RPMI7951 (cell line): Measurements from ENCODE around the gene DLX3. TPM values are rescaled to one million over a fixed set of nuclear protein-coding genes. Genes with fewer than 3 reads are reported as not detected.

Experiments
- DNase-seq: peaks from one replicate; pipeline ENCODE4 v3.0.0-alpha.2; 2012; ENCODE audit warnings: low read depth
- total RNA-seq: library from RNA; depleted of rRNA; stranded (reverse); fragments of >200 nt; shearing (Covaris generic); gene quantifications from 2 replicates; pipeline ENCODE4 v1.2.3, GENCODE V29; 2014

Gene DLX3
- total RNA-seq, 1 experiment from 2014 or later = not detected

DNA sequence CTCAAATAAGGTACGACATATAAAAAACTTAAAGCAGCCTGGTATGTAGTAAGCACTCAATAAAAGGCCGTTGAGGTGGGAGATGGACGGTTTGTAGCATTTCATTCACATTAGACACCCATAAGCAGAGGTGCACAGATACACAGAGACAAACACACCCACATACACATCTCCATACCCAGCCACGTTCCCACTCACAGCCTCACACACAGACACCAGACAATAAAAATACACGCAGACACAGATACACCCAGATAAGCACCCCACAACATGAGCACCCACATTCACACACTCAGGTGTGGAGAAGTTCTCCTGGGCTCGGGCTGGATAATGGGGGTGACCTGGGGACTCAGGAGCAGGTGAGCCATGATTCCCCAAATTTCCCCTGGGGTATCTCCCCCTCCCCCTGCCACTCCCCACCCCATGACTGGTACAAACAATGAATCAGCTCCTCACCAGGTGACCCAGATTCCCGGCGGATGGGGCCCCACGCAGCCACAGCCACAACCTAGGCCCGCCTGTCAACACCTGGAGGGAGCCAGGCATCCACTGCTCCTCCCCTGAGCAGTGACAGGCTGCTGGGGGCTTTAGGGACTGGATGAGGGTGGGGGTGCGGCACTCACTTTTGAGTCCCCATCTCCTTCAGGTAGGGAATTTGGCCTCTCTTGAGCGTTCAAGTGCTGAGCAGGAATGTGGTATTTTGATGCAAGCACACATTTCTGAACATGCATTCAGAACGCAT is 2.7 kb downstream of the DLX3 start:
- DNase-seq = no peak

- DNase-seq = no peak
These were observed 3.6 kb downstream of the DLX3 start for GRCh38 chr17:49991409-49991808.

- DNase-seq = no peak
These were observed 4.1 kb downstream of the DLX3 start for GRCh38 chr17:49990921-49991320.

DNA sequence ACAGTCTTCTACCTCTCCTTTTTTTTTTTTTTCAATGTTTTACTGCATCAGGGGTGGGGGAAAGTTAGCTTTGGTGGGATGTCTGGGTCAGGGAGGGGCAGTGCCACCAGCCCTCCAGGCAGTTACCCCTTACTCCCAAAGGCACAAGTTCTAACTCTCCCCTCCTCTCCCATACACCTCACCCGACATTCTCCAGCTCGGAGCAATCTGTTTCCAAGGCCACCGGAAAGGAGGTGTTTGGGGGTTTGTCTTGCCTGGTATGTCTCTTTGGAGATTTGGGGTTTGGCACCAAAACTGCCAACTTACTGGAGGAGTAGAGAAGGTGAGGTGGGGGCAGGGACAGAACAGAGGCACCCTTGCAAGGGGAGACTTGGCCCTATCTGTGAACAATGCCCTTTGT is 4.7 kb downstream of the DLX3 start:
- no peak for DNase-seq

DNA sequence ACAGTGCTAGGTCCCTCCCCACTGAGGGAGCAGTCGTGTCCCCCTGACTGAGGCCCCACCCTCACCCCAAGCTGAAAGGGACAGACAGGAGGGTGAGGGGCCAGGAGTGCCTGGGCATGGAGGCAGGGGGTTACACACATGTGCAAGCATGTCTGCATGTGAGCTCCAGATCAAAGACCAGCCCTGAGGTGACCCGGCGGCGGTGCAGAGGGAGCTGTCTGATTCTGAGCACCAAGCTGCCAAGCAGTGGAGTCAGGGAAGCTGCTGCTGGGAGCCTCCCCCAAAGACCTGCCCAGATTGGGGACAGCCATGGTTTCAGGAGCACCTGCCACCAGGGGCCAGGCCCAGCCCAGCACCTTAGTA is 5.5 kb downstream of the DLX3 start:
- DNase-seq = no peak

GRCh38 chr17:49987681-49988441 is 7.2 kb downstream of the DLX3 start:
- peak; percentile 41 for DNase-seq

GRCh38 chr17:49987290-49987585 is 7.8 kb downstream of the DLX3 start:
- DNase-seq = no peak

DNA sequence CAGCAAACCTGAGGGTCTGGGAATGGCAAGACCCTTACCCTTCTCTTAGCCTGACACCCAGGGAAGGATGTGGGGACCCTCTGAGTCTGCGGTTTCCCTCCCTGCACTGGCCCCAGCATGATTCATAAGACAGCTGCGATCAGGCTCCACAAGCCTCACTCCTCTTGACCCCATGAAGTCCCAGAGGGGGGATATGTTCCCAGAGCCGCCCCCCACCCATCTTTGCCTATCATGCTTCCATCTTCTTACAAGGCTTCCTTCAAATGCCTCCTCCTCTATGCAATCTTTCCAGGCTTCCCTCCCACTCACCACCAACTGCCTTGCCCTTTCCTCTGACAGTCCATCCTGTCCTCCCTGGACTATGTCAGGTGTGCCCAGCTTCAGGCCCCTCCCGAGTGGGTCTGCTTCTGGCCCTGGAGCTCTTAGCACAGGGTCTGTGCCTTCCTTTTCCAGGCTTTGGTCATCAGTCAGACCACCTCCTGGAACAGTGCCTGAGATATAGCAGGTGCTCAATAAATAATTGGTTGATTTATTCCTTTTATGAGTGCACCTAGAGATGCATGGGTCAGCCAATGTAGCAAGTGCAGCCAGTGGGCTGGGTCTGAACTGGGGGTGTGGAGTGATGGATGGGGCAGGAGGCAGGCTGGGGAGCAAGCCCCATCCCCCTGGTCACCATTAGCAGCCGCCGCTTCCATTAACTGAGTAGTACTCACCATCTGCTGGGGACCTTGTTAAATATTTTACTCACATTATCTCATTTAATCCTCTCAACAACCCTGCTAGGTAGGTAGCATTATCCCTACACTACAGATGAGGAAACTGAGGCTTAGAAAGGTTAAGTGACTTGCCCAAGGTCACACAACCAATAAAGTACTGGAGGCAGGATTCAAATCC is 8.4 kb downstream of the DLX3 start:
- DNase-seq = no peak

DNA sequence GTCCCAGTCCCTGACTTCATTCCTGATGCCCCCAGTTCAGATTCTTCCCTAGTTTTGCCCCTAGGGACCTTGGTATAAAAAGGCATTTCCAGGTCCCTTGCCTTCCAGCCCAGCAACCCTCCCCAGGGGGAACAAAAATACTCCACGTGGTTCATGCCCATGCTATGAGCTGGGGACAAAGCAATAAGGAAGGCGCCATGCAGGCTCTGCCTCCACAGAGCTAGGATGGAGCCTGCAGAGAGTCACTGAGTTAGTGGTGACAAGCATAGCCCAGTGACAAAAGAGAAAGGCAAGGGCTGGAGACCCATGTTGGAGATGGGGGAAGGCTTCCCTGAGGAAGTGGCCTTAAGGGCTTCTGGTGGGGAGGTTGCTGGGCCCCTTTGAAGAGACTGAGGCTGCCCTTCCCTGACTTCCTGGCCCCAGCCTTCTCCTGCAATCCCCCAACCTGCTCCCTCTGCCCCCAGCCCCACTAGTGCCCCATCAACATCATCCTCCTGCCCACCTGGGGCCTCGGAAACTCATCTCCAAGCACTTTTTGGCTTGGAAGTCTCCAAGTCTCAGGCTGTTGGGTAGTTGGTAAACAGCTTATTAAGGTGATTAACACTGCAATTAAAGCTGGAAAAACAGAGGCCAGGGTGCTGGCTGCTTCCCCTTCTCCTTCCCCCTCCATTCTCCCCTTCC is 9.6 kb downstream of the DLX3 start:
- DNase-seq = no peak

GRCh38 chr17:49984776-49985175 is 10.2 kb downstream of the DLX3 start:
- no peak for DNase-seq

DNA sequence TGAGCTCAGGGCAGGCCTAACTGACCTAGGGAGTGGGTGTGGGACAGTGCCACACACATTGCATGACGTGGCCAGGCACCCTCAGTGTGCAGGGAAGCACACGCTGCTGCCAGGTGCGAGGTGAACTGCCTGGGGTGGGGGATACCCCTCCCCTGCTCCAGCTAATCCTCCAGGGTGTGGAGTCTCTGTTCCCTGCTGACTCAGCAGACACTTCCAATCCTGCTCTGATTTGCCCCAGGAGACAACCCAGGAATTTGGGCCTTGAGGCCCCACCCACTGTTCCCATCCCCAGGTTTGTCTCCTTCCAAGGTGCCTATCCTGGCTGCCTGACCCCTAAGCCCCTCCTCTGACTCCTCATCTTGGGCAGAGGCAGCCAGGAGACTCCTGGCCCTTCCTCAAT is 10.7 kb downstream of the DLX3 start:
- DNase-seq = no peak

- no peak for DNase-seq
These were observed 14.3 kb downstream of the DLX3 start for GRCh38 chr17:49980703-49981197.

- DNase-seq = no peak
These were observed 15.1 kb downstream of the DLX3 start for GRCh38 chr17:49979748-49980479.

DNA sequence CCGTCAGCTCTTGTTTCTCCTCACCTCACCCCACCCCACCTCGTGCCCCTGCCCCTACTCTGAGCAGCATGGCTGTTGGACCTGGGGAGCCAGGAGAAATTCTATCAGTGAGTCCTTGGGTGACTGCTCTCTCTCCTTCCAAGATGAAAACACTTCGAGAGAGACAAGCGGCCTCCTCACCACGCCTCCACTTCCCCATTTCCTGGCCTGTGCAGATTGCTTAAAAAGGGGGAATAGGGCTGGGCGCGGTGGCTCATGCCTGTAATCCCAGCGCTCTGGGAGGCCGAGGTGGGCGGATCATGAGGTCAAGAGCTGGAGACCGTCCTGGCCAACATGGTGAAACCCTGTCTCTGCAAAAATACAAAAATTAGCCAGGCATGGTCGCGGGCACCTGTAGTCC is 16.5 kb downstream of the DLX3 start:
- no peak for DNase-seq

DNA sequence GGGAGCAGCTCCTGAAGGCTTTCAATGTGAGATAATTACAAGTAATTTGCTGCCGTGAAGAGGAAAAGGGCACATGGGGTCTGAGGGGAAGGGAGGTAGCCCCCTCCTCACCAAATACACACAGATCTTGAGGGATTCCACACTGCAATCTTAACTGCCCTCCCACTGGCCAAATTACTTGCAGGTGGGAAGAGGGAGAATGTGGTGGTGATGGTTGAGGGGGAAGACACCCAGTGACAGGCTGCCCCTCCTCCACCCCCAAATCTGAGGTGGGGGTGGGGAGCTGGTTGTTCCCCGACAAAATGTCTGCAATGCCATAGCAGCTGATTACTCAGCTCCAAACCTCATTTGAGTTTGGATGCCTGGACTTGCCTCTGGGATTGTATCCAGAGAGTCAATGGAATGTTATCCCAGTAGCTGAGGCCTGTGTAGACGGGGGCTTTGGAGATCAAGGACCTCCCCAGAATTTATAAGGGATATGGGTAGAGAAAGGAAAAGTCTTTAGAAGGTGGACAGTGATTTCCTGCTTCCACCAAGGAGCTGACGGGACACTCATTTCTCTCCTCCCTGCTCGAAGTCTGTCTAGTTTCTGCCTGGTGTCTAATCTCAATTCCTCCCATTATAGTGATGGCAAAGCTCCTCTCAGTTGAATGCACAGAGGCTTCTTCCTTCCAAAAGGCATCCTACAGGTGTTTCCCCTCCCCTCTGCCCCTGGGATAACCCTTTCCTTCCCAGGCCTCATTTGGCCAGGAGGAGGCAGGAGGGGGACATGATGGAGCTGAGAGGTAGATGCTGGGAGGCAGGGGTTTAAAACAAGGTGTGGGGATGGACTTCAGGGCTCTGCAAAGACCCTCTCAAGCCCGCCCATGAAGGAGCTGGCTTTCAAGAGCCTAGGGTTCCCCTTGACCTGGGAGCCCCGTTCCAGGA is 17.3 kb downstream of the DLX3 start:
- DNase-seq = no peak

DNA sequence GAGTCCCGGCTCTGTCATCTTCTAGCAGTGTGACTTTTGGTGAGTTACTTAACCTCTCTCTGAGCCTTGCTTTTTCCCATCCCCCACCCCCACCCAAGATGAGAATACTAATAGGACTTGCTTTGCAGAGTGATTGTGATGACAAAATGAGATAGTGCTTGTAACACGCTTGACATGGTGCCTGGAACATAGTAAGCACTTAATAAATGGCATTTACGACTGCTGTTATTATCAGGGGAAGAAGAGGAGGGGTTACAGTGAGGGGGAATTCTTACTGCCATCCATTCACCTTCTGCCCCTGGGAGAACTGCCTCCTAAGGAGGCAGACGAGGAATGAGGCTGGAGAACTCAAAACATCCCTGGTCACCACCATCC is 18.2 kb downstream of the DLX3 start:
- DNase-seq = no peak

DNA sequence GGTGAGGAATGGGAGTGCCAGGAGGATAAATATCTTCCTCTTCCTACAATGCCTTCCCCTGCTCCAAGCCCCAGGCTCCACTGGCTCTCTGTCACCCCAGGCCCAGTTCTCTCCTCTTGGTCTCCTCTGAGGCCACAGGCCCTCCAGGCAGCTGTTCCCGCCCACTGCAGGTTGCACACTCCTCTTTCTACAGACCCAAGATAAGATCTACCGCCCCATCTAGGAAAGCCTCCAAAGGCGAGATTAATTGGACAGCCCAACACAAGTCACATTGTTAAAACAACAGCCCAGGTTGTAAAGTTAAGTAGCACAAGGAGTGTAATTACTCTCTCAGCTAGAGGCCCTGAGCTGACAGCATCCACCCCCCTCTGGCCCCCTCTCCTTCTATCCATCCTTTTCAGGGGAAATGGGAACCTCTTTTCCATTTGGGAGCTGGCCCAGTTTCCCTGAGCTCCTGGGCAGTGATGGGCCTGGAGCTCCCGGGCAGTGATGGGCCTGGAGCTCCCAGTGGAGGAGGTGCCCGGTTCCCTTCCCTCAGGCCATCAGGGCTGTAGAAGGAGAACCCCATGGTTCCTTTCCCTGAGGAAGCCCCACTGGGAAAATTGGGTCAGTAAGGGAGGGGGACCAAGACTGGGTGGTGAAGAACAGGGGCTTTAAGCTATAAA is 18.7 kb downstream of the DLX3 start:
- no peak for DNase-seq

DNA sequence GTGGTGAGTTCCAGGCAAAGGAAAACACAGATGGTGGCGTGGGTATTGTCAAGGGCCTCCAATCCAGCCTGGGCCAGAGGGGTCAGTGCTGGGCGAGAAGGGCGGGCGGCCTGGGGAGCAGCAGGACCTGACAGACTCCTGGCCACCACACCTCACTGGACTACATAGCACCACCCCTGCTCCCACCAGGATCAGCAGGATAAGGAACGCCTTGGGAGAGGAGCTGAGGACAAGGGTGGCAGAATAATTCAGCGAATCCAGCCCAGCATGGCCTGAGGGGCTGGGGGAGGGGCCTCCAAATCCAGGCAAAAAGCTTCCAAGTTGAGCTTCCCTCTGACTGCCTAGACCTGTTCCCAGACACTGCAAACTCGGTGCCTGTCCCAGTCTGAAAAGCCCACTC is 19.5 kb downstream of the DLX3 start:
- DNase-seq = no peak

DNA sequence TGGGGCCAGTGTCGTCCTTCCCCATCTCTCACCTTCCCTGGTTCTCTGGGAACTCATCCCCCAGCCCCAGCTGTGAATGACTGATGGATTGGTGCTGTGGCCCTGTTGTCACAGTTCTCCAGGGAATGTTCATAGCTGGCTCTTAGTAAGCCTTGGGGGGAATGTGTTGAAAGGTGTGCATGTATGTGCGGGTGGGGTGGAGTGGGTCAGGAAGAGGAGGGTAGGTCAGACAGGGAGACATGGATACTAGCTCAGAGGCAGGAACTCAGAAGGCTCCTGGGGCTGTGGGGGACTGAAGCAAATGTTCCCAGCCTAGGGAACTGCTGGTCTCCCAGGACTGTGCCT is 21.8 kb downstream of the DLX3 start:
- no peak for DNase-seq
